AG10803 (cell line): ENCODE data around the gene ISYNA1.

Experiments used
- DNase-seq: peaks from one replicate; pipeline ENCODE4 v3.0.0; 2010; ENCODE audit warnings: low read depth
- H3K4me3 ChIP-seq: 2 replicates; pipeline ENCODE4 v1.5.1; 2011; ENCODE audit warnings: mild to moderate bottlenecking, low read length, control low read depth
- TF ChIP-seq, protein P1 (sequence below): conservative IDR thresholded peaks from 2 replicates; pipeline ENCODE4 v1.5.1; 2011; ENCODE audit warnings: mild to moderate bottlenecking, low read length, control low read depth, inconsistent platforms

Gene ISYNA1

DNA sequence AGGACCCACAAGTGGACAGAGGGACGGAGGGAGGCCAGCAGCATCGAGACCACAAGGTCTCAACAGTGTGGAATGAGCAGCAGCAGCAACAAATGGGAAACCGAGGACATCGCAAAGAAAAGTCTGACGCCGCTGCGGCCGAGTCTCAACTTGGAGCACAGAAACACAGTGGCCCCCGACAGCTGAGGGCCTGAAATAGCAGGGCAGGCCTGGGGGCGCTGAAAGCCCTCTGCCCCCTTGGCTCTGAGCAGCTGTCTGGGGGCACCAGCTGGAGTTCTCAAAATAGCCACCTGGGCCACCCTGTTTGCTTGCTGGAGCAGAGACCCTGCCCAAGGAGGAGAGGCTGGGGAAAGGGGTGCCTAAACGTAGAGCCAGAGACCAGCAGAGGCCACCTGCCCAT lies 5.9 kb upstream of the ISYNA1 start:
- TF ChIP-seq, protein P1, sequence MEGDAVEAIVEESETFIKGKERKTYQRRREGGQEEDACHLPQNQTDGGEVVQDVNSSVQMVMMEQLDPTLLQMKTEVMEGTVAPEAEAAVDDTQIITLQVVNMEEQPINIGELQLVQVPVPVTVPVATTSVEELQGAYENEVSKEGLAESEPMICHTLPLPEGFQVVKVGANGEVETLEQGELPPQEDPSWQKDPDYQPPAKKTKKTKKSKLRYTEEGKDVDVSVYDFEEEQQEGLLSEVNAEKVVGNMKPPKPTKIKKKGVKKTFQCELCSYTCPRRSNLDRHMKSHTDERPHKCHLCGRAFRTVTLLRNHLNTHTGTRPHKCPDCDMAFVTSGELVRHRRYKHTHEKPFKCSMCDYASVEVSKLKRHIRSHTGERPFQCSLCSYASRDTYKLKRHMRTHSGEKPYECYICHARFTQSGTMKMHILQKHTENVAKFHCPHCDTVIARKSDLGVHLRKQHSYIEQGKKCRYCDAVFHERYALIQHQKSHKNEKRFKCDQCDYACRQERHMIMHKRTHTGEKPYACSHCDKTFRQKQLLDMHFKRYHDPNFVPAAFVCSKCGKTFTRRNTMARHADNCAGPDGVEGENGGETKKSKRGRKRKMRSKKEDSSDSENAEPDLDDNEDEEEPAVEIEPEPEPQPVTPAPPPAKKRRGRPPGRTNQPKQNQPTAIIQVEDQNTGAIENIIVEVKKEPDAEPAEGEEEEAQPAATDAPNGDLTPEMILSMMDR = no peak
- DNase-seq = no peak
- no peak overlapping the region for H3K4me3 ChIP-seq

DNA sequence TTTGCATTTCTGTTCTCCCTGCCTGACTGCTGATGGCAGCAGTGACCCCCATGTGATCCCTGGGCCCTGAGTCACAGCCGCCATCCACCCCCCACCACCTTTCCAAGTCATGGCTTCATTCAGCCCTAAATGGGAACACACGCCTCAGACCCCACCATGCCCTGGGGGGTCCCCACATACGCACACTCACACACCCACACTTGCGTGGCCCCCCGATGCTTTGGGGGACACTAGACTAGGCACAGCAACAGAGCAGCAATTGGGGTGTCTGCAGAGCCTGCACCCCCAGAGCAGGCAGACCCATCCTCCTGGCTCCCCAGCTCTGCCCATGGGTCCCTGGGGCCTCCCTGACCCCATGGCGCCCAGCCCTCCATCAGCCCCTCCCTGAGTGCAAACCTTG lies 5.5 kb upstream of the ISYNA1 start:
- DNase-seq = no peak
- TF ChIP-seq, protein P1 = no peak

DNA sequence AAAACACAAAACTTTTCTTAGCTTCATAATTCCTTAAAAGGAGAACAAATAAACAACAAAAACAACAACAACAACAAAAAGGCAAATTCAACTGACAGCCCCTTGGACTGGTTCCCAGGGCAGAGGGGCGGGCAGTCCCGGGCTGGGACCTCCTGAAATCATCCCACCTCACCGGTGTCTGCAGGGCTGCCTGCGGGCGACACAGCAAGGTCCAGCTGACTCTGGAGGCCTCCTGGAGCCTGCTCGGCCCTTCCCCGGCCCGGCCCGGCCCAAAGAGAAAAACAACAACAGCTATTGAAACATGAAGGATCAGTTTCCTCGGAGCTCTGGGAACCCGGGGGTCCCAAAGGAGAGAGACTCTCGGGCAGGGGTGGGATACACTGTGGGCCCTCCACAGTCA lies 5.0 kb upstream of the ISYNA1 start:
- TF ChIP-seq, protein P1 = no peak
- DNase-seq = no peak
- no peak overlapping the region for H3K4me3 ChIP-seq

More for the DNA sequence above, 5.5 kb upstream of the ISYNA1 start:
- no peak overlapping the region for H3K4me3 ChIP-seq

DNA sequence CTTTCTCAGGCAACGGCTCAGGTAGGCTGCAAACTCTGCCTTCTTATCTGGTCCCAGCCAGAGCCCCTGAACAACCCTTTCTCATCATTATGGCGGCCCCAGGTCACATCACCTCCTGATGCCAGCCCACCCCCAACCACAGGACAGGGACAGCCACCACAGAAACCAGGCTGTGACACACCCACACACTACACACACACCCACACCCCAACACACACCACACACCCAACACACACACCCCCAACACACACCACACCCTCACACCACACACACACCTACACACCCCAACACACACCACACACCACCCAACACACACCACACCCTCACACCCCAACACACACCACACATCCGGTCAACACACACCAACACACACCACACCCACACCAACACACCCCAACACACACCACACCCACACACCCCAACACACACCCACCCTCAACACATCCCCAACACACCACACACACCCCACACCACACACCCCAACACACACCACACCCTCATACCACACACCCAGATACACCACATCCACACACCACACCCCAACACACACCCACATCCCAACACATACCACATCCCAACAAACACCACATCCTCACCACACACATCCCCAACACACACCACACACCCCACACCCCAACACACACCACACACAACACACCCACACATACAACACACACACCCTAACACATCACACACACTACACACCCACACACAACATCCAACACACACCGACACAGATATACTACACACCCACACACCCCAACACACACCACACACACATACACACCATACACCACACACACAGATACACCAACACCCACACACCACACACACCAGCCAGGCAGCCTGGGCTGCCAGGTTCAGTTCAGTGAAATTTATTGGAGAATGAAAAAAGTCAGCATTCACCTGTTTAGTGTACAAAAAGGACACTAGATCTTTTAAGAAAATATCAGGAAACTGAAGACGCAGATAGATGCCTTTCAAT lies 4.2 kb upstream of the ISYNA1 start:
- TF ChIP-seq, protein P1 = no peak
- H3K4me3 ChIP-seq = no peak overlapping the region
- no peak for DNase-seq

DNA sequence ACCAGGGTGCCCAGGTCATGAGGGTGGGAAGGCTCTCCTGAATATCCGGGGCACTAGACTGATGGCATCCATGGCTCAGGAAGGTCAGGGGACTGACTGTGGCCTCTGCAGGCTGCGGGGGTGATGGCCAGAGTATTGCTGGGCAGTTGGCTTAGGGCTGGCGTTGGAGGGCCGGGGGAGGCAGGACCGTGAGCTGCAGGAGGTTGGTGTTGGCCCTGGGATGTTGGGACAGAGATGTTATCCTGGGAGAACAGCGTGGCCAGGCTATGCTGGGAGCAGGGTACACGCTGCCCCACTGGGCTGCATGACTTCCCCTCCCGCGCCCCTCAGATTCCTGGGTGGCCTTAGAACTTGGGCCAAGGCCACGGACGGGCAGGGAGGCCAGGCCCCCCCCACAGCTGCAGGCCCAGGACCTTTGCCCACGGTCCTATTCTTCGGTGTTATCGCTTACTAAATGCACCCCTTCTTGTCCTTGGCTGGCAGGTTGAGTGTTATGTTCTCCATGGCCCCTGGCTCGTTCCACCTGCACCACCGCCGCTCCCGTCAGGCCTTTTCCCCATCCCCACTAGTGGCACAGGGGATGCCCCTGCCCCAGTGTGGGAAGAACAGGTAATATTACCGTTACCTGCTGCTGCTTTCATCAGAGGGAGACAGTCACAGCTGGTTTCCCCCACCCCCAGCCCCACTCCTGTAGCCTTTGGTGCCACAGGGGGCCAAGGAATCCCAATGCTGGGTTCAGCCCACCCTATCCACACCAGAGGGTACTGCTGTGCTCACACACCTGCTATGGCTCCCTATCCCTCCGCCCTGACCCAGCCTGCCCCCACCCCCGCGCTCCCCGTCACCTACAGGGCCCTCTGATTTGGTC lies 3.2 kb upstream of the ISYNA1 start:
- TF ChIP-seq, protein P1 = no peak

DNA sequence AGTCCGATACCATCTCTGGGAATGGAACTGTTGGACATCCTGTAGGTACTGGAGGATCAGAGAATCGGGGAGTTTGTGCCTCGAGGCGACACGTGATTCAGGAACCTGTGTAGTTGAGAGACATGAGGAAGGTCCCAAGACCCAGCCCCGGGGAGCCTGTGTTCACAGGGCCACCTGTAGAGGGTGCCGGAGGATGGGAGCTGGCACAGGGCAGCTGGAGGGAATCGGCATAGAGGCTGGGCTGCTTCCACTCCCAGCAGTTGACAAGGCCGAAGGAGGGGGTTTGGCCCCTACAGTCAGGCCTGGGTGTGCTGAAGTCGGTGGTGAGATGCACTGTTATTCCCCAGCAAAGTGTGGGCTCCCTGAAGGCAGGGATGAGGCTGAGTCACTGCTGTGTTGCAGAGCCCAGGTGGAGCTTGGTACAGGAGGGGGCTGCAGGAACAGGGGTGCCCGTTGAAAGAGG lies 2.5 kb upstream of the ISYNA1 start:
- no peak for DNase-seq
- TF ChIP-seq, protein P1 = peak; percentile 23; the same call in 1 of the 2 replicates
- H3K4me3 ChIP-seq = no peak overlapping the region

More for the DNA sequence above, 3.2 kb upstream of the ISYNA1 start:
- no peak overlapping the region for H3K4me3 ChIP-seq
- no peak for DNase-seq
